Panc1 (cell line): ENCODE results near the gene SMPD4. TPM values are rescaled to one million over a fixed set of nuclear protein-coding genes. Genes with fewer than 3 reads are reported as not detected.
"Not testable (repeated sequence)": the region's sequence is repeated elsewhere in the genome, so short reads cannot be mapped to it uniquely, and the experiment has no call there.

Experiments used
- ATAC-seq: fragments of 200-7000 bp; cut with Tn5 transposase; 2 replicates; pipeline ENCODE4 v1.9.1; 2020; ENCODE audit warnings: mild to moderate bottlenecking, moderate library complexity
- BruUV-seq: library from RNA; stranded (reverse); fragments of 400-500 nt; replicated peaks from 2 replicates; lab custom pipeline; 2021; lab: Mats Ljungman, UMichigan
- CTCF ChIA-PET: fragments of 300-600 bp; sonication (Branson Sonifier 250); formaldehyde crosslinking; loops from one replicate; lab custom pipeline; 2022; ENCODE audit warnings: antibody characterized with exemption; lab: Charles Lee
- POLR2A ChIA-PET: fragments of 300-600 bp; sonication (Branson Sonifier 250); formaldehyde crosslinking; loops from one replicate; lab custom pipeline; 2022; ENCODE audit warnings: antibody characterized with exemption; lab: Charles Lee
- DNase-seq: peaks from one replicate; pipeline ENCODE4 v3.0.0-alpha.2; 2010; ENCODE audit warnings: low read depth, low spot score
- H3K27ac ChIP-seq: 2 replicates; pipeline ENCODE4 v1.5.1; 2011; ENCODE audit warnings: mild to moderate bottlenecking, low read length, inconsistent platforms
- H3K27me3 ChIP-seq: fragments of 200-500 bp; sonication (Bioruptor generic); 2 replicates; pipeline ENCODE4 v1.6.0; 2014; ENCODE audit warnings: low read length, inconsistent platforms; ENCODE audit not compliant: control insufficient read depth, insufficient read depth
- H3K36me3 ChIP-seq: fragments of 200-500 bp; sonication (Bioruptor generic); 2 replicates; pipeline ENCODE4 v1.5.1; 2014; ENCODE audit warnings: inconsistent platforms, mild to moderate bottlenecking, low read length, moderate library complexity; ENCODE audit not compliant: control insufficient read depth, insufficient read depth
- H3K4me1 ChIP-seq: 2 replicates; pipeline ENCODE4 v1.5.1; 2011; ENCODE audit warnings: inconsistent platforms, mild to moderate bottlenecking, low read length, moderate library complexity; ENCODE audit not compliant: control insufficient read depth, insufficient read depth
- H3K4me3 ChIP-seq, 2 experiments: 2 replicates each; pipeline ENCODE4 v1.5.1; 2011 to 2012; ENCODE audit warnings: low read depth in 2 of 2, low read length in 2 of 2, mild to moderate bottlenecking in 2 of 2, inconsistent platforms in 1 of 2, moderate library complexity in 1 of 2
- H3K9me3 ChIP-seq: fragments of 200-500 bp; sonication (Bioruptor generic); 2 replicates; pipeline ENCODE4 v1.5.1; 2014; ENCODE audit warnings: low read depth, mild to moderate bottlenecking, inconsistent platforms, low read length, moderate library complexity; ENCODE audit not compliant: control insufficient read depth, insufficient read depth
- POLR2AphosphoS5 ChIP-seq: IDR thresholded peaks from 2 replicates; pipeline ENCODE4 v1.6.1; 2012; ENCODE audit warnings: mild to moderate bottlenecking, low read depth, low read length, moderate library complexity
- TCF7L2 ChIP-seq: IDR thresholded peaks from 2 replicates; pipeline ENCODE4 v1.6.1; 2011; ENCODE audit warnings: mild to moderate bottlenecking, low read depth, low read length, inconsistent platforms
- in situ Hi-C: cut with HindIII; loops from 2 replicates; pipeline ENCODE4 v1.10.0; 2016; ENCODE audit warnings: low sequenced_read_pairs, low pct_unique_long_range_greater_than_20kb
- intact Hi-C: fragments of 100-400 bp; cut with micrococcal nuclease; formaldehyde crosslinking; loops from one replicate; pipeline ENCODE4 v1.10.0; 2022; ENCODE audit not compliant: unreplicated experiment
- total RNA-seq: library from RNA; stranded (reverse); gene quantifications from one replicate; pipeline ENCODE4 v1.2.1, GENCODE V29; 2021; ENCODE audit not compliant: unreplicated experiment
- TF ChIP-seq, protein P1 (sequence below): fragments of 450-650 bp; IDR thresholded peaks from 2 replicates; pipeline ENCODE4 v1.5.1; 2017; ENCODE audit warnings: mild to moderate bottlenecking

The SMPD4 gene
- total RNA-seq, 1 experiment from 2014 or later, result 89.0 TPM

DNA sequence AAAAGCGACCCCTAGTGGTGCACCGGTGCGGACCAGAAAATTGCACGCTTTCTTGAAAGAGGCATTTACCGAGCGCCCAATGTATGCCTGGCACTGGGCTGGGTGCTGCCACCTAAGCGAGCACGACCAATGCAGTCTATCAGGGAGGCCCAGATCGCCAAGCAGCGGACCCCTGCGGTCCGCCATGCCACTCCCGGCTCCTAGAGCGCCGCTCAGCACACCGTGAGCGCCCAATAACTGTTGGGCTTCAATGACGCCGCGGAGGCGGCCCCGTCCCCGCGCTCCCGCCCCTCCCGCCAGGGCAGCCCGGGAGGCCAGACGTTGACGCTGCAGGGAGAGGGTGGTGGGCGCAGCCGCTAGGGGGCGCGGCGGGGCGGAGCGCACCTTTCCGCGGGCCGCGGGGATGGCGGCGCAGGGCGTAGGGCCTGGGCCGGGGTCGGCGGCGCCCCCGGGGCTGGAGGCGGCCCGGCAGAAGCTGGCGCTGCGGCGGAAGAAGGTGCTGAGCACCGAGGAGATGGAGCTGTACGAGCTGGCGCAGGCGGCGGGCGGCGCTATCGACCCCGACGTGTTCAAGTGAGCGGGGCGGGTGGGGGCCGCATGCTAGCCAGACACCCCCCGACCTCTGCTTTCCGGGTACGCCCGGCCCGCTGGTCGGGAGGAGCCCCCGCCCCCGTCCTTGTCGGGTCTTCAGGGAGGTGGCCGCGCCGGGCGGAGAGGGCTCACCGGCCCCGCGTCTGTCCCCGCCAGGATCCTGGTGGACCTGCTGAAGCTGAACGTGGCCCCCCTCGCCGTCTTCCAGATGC is 679 bp upstream of the SMPD4 start, which contains the start of gene MZT2B:
Gene MZT2B (plus strand): TSS at position 383 of the 803 bp plus-strand sequence. CDS start 21 bp downstream, at position 404.
- peak; percentile 93 for ATAC-seq
- POLR2A ChIA-PET, H3K36me3 ChIP-seq, H3K4me1 ChIP-seq, in situ Hi-C loops, H3K27me3 ChIP-seq, H3K9me3 ChIP-seq, BruUV-seq: not testable (repeated sequence)
- DNase-seq, result peak; percentile 42
- CTCF ChIA-PET, result interaction anchor here (0.6 to 0.7 kb wide), 6 partner anchors 11 to 212 kb away, joined by 3 to 7 read pairs (median 4); no protein-coding TSS in a partner anchor
- peak within 1 kb of the TSS; percentile 93 for H3K27ac ChIP-seq
- TF ChIP-seq POLR2AphosphoS5 (peak; percentile 88), TCF7L2 (peak; percentile 82)
- TF ChIP-seq, protein P1, sequence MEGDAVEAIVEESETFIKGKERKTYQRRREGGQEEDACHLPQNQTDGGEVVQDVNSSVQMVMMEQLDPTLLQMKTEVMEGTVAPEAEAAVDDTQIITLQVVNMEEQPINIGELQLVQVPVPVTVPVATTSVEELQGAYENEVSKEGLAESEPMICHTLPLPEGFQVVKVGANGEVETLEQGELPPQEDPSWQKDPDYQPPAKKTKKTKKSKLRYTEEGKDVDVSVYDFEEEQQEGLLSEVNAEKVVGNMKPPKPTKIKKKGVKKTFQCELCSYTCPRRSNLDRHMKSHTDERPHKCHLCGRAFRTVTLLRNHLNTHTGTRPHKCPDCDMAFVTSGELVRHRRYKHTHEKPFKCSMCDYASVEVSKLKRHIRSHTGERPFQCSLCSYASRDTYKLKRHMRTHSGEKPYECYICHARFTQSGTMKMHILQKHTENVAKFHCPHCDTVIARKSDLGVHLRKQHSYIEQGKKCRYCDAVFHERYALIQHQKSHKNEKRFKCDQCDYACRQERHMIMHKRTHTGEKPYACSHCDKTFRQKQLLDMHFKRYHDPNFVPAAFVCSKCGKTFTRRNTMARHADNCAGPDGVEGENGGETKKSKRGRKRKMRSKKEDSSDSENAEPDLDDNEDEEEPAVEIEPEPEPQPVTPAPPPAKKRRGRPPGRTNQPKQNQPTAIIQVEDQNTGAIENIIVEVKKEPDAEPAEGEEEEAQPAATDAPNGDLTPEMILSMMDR, result peak; percentile 94
- intact Hi-C loops, result loop anchor here (5.0 kb wide), 1 partner anchor 150 kb away; no protein-coding TSS in a partner anchor
- peak within 1 kb of the TSS; percentile 81 to 100 for H3K4me3 ChIP-seq

DNA sequence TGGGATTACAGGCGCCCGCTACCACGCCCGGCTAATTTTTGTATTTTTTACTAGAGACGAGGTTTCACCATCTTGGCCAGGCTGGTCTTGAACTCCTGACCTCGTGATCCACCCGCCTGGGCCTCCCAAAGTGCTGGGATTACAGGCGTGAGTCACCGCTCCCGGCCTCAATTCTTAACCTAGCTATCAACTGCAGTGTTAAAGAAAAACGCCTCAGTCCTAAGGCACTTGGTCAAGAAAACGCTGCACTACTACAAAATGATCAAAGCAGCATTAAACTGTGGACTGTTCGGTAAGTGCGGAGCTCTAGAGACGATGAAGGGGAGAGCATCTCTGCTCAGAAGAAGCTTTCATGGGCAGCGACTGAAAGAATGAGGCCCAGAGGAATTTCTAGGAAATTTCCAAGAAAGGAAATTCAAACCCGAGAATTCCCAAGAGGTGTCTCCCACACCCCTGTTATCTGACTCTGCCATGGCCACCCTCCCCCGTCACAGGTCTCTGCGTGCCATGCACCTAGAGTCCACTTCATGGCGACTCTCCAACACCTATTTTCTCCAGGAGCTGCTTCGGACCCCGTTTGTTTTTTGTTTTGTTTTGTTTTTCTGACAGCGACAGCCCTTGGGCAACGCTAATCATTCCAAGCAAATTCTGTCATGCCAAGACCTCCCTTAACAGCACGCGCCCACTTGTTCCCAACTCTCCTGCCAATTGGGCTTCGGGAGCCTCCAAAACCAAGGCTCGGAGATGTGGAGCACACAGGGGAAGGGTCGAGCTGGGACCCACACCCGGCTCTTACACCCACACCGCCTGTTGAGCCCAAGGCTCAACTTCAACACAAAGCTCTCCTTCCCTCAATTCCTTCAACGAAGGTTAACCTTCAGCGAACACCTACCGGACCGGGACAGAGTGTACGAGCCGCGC is 738 bp downstream of the SMPD4 start:
- POLR2A ChIA-PET, ATAC-seq, H3K4me1 ChIP-seq, H3K9me3 ChIP-seq, DNase-seq, H3K36me3 ChIP-seq, in situ Hi-C loops, H3K27me3 ChIP-seq: not testable (repeated sequence)
- H3K27ac ChIP-seq, result peak overlapping the region; percentile 93
- peak overlapping the region; percentile 81 to 100 for H3K4me3 ChIP-seq
- intact Hi-C loops, result loop anchor here (5.0 kb wide), 1 partner anchor 152 kb away; no protein-coding TSS in a partner anchor
- TSS peak; percentile 84 for BruUV-seq
- CTCF ChIA-PET, result interaction anchor here (0.6 to 0.7 kb wide), 6 partner anchors 10 to 213 kb away, joined by 3 to 7 read pairs (median 4); no protein-coding TSS in a partner anchor

DNA sequence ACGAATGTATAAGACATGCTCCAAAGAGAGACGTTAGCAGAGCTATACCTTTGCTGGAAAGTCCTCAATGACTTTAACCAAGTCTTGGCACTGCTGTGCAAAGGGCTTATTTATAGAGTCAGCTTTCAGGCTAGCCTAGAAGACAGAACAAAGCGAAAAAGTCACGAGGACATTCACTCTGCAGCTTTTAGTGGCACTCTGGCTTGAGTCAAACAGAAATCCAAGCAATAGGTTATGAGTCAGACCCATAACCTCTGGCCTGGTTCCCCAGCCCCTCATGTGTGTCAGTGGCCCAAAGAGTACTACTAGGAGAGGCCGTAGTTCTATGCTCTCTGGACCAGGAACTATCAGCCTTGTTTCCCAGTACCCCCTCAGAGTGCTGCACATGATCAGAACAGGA is 6.5 kb downstream of the SMPD4 start:
- H3K4me1 ChIP-seq, H3K36me3 ChIP-seq, CTCF ChIA-PET, intact Hi-C loops, H3K9me3 ChIP-seq, BruUV-seq, in situ Hi-C loops, H3K4me3 ChIP-seq, ATAC-seq, H3K27ac ChIP-seq, H3K27me3 ChIP-seq, POLR2A ChIA-PET, DNase-seq: not testable (repeated sequence)
